K562 (cell line): ENCODE results near the gene CRHR1.

Source experiments
- AFF4 ChIP-seq: sonication (generic); formaldehyde crosslinking; IDR thresholded peaks from 2 replicates; pipeline ENCODE4 v1.8.0; 2023; ENCODE audit warnings: mild to moderate bottlenecking, missing genetic modification reagents
- CHD7 ChIP-seq: fragments of 200-600 bp; sonication (generic); IDR thresholded peaks from one replicate; pipeline ENCODE4 v1.6.1; 2012; ENCODE audit warnings: mild to moderate bottlenecking, low read depth, low read length, inconsistent platforms
- CREBBP ChIP-seq: IDR thresholded peaks from one replicate; pipeline ENCODE4 v1.6.1; 2012; ENCODE audit warnings: low read depth, mild to moderate bottlenecking, control low read depth, inconsistent platforms, low read length
- CTCF ChIP-seq, 3 experiments: IDR thresholded peaks in 2 of 3; conservative IDR thresholded peaks in 1 of 3; 2 replicates each; pipeline ENCODE4 v1.5.1; 2011 to 2012; ENCODE audit warnings: low read length in 3 of 3, mild to moderate bottlenecking in 3 of 3, control low read depth in 2 of 3, improper control_type of control experiment in 1 of 3, inconsistent platforms in 1 of 3, low read depth in 1 of 3, mixed read lengths in 1 of 3, moderate library complexity in 1 of 3; ENCODE audit not compliant: insufficient read depth in 2 of 3
- KLF13 ChIP-seq: fragments of 450-650 bp; IDR thresholded peaks from 2 replicates; pipeline ENCODE4 v1.6.1; 2016; ENCODE audit warnings: missing genetic modification characterization, low read depth, mild to moderate bottlenecking, missing compliant biosample characterization, moderate library complexity, borderline replicate concordance
- POLR2AphosphoS5 ChIP-seq: IDR thresholded peaks from 2 replicates; pipeline ENCODE4 v1.6.1; 2011; ENCODE audit warnings: mild to moderate bottlenecking, low read depth, low read length, moderate library complexity; ENCODE audit not compliant: control insufficient read depth, insufficient read depth
- TAF1 ChIP-seq: IDR thresholded peaks from 2 replicates; pipeline ENCODE4 v1.6.1; 2011; ENCODE audit warnings: mild to moderate bottlenecking, low read length, moderate library complexity; ENCODE audit not compliant: insufficient read depth, control insufficient read depth, severe bottlenecking; ENCODE audit errors: extremely low read depth
- TAL1 ChIP-seq: fragments of 450-650 bp; IDR thresholded peaks from 2 replicates; pipeline ENCODE4 v1.6.1; 2016; ENCODE audit warnings: mild to moderate bottlenecking

- TF ChIP-seq CTCF (IDR thresholded peaks at IDR 0.05 in 2 of 3, conservative IDR thresholded peaks at IDR 0.05 in 1 of 3; ENCODE audit: insufficient read depth in 2 of 3, low read depth in 1 of 3, low read length in 3 of 3) (no peak), TAL1 (no peak), KLF13 (no peak), CHD7 (no peak), POLR2AphosphoS5 (no peak), TAF1 (no peak), CREBBP (no peak), AFF4 (CRISPR knock-in tag) (no peak)
Observed at GRCh38 chr17:45849536-45849990, 65.4 kb downstream of the CRHR1 start.
